NCI-H1930 (cell line): ENCODE data around the gene DEPP1.
"Not testable (repeated sequence)": the region's sequence is repeated elsewhere in the genome, so short reads cannot be mapped to it uniquely, and the experiment has no call there.

Experiments used
- DNase-seq, 2 experiments: peaks; one replicate each; lab custom pipeline; 2025; lab: John Stamatoyannopoulos, UW

Gene DEPP1, protein sequence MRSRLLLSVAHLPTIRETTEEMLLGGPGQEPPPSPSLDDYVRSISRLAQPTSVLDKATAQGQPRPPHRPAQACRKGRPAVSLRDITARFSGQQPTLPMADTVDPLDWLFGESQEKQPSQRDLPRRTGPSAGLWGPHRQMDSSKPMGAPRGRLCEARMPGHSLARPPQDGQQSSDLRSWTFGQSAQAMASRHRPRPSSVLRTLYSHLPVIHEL

DNA sequence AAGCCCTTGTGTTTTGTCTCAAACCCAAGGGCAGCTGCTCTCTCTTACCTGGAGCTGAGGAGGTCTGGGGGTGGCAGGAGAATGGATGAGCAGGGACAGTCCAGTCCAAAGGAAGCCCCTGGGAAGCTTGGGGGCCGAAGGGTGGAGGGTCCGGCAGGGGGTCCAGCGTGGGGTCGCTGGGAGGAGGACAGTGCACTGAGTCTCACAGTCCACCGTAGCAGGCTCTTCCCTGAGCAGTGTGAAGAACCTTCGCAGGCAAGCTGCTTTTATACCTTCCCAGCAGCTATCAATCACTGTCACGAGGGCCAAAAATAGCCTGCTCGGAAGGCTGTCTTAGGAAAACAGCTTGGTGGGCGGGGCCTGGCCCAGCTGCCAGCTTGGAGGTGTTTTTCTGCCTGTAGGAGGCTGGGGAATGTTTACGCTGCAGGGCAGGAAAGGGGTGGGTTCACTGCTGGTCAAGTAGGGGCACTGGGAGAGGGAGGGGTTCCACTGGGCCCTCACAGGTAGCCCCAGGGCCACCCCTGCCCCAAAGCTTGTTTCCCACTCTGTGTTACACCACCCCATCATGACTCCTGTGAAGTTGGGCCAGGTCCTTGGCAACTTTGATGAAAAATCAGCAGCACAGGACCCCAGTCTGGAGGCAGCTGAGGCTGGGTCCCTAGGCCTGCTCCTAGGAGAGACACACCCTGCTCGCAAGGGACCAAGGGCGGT, at the start of gene DEPP1:
Gene DEPP1, minus strand, starts transcription at position 240 of the 711 bp plus-strand sequence. CDS start 779 bp downstream, outside the sequence.
- no peak for DNase-seq

DNA sequence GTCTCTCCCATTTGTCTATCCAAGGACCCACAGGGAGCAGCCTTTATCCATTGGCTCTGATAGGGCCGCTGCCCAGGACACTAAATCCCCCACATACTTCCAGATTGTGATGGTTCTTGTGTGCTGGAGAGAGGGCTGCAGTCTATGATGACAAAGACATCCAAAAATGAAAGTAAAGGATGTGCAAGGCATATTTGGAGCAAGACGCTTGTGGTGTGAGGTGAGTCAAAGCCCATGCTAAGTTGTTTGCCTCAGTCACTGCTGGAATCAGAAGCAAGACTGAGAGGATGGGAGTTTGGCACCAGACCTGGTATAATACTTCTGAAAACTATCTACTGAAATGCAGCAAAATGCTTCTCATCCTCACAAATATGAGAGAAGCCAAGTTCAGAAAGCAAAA, 44.8 kb upstream of the DEPP1 start:
- no peak for DNase-seq

DNA sequence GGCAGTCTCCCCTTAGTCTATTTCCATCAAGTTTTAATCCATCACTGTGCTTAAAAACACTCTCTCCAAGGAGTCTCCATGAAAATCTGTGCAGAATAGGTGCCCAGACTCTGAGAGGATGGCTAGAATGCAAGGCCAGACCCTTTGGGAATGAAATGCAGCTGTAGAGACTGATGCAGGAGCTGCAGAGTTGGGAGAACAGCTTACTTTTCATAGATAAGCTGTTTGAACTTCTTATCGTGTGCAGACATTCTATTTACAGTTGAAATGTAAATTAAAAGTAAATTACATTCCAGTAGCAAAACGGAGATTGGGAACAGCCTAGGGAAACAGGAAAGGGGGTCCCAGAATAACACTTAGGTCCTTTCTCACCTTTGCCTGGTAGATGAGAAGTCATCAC, 37.0 kb upstream of the DEPP1 start:
- no peak for DNase-seq

DNA sequence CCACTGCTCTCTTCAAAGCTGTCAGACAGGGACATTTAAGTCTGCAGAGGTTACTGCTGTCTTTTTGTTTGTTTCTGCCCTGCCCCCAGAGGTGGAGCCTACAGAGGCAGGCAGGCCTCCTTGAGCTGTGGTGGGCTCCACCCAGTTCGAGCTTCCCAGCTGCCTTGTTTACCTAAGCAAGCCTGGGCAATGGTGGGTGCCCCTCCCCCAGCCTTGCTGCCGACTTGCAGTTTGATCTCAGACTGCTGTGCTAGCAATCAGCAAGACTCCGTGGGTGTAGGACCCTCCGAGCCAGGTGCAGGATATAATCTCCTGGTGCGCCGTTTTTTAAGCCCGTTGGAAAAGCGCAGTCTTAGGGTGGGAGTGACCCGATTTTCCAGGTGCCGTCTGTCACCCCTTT, 35.9 kb upstream of the DEPP1 start:
- not testable (repeated sequence) for DNase-seq

DNA sequence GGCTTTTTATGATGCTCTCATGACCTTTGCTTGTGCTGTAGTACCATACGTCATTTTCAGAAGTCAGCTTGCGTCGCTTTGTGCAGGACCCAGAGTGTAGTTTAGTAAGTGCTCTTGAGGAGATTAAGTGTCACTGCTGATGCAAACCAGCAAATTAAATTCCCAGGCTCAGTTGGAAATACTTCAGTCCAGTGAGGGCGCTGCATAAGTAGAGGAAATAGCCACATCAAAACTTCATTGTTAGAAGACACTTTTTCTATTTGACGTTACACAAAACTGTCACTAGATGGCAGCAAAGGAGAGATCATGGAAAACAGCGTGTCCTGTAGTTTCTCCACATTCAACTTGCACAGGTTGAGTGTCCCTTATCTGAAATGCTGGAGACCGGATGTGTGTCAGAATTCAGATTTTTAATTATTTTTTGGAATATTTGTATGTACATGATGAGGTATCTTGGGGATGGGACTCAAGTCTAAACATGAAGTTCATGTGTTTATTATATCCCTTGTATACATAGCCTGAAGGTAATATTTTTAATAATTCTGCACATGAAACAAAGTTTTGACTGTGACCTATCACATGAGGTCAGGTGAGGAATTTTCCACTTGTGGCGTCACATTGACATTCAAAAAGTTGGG, 30.0 kb upstream of the DEPP1 start:
- peak in 1 of 2 experiments; percentile 8 for DNase-seq

DNA sequence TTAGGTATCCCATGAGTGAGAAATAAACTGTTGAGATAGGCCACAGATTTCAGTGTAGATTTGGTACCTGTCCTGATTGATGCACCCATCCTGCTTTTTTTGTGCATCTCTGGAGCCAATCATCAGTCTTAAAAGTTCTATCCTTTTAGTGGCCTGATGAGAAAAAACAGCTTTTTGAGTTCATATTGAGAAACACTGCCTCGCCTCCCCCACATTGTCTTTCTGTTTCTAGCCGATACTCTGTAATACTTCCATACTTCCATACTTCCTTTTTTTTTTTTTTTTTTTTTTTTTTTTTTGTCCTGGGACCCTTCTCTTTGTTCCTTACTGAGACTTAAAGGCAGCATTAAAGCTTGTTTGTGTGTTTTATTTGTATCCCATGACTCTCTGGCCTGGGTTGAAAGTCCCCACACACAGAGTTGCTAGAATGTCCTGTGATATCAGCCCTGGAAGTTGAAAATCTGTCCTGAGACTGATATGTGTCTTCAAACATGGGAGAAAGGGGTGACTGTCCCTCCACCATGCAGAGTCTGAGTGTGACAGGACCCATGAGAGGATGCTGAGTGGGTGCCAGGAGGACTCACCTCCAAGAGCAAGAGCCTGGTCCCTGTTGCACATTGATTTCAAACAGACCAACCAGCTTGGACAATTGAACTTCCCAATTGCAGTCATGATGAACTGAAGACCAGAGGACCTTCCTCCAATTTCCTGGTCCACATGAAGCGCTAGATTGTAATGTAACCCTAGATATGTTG, 27.8 kb upstream of the DEPP1 start:
- DNase-seq = no peak

DNA sequence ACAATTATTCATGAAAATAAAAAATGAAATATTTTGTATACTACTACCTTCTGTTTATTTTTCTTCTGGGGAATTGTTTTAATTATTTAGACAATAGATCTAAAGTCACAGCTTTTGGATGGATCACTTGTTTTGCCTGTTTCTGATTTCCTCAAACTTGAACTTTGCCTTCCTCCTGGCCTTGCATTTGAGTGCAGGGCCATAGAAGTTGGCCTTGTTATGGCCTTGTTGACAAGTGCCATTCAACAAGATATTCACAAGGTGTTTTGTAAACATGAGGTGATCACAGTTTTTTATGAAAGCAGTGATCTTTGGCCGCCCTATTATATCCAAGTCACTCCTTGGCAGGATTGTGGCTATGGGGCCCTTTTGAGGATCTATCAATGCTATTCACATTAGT, 26.7 kb upstream of the DEPP1 start:
- no peak for DNase-seq

DNA sequence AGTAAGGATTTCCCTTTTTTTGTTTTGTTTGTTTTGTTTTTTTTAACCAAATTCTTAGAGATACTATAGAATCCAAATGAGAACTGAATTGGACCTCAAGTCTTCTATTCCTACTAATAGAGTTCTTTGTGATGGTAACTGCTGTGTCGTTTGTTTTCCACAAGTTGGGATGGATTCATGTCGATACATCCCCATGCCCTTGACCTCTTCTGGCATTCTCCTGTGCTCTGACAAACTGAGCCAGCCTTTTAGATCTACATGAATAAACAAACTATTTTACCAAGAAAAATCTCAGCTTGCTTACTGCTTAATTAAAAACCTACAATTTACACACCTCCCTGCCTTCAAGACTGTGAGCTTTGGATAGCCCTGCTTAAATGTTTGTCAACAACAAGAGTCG, 26.1 kb upstream of the DEPP1 start:
- DNase-seq = no peak

DNA sequence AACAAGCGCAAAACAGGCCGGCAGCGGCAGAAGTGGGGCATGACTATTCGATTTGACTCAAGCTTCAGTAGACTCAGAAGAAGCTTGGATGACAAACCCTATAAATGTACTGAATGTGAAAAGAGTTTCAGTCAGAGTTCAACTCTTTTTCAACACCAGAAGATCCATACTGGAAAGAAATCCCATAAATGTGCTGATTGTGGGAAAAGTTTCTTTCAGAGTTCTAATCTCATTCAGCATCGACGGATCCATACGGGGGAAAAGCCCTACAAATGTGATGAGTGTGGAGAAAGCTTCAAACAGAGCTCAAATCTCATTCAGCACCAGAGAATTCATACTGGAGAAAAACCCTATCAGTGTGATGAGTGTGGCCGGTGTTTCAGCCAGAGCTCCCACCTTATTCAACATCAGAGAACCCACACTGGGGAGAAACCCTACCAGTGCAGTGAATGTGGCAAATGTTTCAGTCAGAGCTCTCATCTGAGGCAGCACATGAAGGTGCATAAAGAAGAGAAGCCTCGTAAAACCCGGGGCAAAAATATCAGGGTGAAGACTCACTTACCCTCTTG, 24.9 kb upstream of the DEPP1 start:
- no peak for DNase-seq

DNA sequence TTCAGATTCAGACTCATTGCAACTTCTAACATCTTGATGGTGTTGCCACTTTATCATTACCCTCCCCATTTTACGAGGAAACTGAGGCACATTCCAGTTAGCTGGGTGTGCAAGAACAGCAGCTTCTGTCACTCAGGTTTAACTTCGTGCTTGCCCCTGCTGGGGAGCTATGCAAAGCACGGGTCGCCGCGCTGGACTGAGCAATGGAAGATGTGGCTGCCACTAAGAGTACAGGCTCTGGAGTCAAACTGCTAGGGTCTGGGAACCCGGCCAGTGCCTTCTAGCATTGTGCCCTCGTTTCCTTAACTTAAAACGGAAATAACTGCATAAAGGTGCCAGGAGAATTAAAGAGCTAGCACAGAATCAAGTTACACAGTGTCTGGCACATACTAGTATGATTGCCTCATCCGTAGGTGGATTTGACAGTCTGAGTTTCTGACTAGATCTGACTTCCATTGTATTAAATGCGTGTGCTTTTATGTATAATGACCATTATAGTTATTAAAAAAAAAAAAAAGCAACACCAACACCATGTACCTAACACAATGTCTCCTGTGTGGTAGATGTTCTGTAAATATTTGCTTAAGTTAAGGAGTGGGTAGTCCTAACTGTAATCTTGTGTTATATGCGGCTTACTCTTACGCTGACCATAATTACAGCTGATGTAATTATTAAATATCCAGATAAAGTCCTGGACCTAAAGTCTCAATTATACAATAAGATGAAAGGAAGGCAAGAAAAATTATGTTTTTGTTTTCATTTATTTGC, 23.0 kb upstream of the DEPP1 start:
- no peak for DNase-seq

DNA sequence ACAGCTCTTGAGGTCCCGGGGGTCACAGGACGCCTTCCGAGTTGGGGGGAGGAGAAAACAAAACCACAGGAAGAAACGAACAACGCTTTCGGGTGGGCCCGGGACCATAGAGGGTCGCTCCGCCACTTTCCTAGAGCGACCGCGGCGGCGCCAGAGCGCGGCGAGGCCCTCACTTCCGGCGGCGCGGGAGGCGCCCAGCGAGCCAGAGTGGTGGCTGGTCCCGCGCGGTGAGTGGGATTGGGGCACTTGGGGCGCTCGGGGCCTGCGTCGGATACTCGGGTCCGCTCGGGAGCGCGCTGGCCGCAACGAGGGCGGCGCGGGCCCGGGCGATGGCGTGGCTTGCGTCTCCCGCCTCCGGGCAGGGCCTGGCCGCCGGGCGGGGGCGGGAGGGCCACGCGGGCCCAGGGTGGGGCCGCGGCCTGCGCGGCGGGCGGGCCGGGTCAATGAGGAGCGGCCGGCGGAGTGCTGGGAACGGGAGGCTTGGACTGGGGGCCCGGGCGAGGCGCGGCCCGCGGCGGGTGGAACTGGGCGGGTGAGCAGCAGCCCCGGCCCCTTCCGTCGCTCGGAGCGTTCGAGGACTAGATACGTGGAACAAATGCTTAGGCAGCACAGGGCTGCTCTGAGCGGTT, 22.3 kb upstream of the DEPP1 start, which contains the start of gene ZNF22:
Gene ZNF22, plus strand, starts transcription at position 172 of the 629 bp plus-strand sequence. CDS start 2,446 bp downstream, outside the sequence.
- peak; percentile 33 to 42 for DNase-seq

DNA sequence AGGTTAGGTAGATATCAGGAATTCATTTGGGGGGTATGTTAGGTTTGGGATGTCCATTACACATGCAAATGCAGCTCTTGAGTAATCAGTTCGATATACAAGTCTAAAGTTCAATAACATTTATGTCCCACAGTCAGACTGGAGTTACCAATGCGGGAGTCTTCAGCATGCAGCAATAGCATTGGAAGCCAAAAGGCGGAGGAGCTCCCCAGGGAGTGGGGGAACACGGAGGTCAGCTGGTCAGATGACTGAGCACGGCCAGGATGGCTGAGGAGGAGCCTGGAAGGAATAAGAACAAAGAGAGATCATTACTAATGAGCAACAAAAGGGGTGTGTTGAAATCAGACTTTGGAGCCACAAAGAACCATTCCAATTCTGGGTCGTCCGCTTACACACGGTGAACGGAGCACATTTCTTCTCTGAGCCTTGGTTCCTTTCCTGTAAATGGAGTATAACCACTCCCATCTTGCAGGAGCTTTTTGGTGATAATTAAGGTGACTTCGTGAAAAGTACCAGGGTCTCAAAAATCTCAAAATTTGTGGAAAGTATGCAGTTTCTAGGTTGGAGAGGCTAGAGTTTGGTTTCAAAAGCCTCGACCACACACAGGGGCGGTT, 21.6 kb upstream of the DEPP1 start:
- no peak for DNase-seq

DNA sequence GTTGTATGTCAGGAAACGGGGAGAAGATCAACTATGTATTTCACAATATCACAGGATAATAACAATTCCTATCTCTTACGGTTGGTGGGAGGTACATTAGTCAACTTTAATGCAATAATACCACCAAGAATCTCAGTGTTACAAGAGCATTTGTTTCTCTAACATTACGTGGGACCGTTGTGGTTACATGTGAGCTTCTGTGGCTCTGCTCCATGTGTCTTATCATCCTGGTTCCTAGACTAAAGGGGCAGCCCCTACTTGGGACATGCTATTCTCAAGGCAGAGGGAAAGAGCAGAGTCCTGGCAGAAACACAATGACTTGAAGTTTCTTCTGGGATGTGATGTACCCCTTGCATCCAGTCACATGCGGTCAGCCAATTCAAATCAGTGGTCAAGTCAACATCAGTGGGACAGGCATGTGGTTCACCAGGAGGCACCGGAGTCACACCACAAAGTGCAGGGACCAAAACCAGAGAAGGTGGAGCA, 19.6 kb upstream of the DEPP1 start:
- no peak for DNase-seq

DNA sequence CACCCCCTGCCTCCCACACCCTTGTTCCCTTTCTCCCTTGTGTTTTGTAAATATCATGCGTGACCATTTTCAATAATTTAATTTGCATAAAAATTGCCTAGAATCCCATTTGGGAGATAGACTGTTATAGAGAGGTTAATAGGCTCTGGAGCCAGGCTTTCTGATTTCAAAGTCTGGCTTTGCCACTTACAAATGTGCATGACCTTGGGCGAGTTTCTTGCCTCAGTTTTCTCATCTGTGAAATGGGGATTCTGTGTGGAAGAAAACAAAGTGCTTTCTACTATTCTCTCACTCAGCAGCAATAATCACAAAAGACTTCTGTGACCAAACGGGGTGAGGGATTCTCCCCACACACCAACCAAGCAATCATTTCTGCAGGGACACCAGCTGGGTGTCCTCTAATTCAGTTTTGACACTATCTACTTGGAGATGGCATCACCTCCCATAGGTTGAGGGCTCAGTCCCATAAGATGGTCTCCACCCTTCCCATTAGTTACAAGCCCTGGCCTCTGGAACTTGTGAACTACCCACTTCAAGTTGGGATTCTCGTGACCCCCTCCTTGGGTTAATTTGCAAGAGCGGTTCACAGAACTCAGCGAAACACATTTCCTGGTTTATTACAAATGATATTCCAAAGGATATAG, 18.6 kb upstream of the DEPP1 start:
- no peak for DNase-seq

DNA sequence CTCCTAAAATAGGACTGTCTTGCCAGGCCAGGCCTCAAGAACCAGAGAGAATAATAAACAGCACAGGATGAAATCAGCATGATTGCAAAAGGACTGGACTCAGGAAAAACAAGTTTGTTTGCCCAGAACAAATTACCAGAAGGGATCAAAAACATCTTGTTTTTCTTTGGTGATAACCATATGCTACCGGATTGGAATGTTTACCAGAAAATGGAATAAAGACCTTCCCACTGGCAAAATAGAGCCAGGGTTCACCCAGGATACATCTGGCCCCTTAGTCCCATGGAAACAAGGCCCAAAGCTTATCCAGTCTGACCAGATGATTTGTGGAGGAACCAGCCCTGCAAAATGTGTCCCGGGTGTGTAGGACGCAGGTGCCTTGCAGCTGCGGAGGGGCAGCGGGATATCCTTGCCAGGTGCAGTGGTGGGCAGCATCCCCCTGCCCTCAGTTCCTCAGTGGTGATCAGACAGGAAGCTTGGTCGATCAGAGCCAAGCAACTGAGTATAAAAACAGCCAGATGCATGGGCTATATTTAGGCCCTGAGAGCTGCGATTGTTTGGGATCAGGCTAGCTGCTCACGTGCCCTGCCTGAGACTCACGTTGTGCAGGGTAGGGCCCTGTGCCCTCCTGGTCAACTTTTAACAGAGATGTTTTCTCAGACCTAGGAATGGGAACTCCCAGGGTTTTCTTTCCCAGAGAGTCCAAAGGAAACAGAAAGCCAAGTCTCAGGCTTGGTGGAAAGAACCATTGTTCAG, 17.5 kb upstream of the DEPP1 start:
- no peak for DNase-seq

DNA sequence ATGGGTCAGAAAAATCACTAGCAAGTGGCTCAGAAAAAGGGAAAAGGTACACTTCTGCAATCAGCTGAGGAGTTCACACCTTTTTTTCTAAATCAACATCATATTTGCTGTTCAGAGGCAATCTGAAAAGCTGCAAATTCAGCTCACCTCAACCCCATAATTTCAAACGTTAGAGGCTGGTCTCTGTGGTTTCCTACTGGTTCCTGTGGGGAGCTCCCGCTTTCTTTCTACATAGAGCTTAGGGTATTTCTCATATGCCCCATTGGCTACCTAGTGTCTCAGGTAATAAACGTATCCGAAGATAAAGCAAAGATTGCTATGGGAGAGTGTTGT, 16.9 kb upstream of the DEPP1 start:
- DNase-seq = no peak

DNA sequence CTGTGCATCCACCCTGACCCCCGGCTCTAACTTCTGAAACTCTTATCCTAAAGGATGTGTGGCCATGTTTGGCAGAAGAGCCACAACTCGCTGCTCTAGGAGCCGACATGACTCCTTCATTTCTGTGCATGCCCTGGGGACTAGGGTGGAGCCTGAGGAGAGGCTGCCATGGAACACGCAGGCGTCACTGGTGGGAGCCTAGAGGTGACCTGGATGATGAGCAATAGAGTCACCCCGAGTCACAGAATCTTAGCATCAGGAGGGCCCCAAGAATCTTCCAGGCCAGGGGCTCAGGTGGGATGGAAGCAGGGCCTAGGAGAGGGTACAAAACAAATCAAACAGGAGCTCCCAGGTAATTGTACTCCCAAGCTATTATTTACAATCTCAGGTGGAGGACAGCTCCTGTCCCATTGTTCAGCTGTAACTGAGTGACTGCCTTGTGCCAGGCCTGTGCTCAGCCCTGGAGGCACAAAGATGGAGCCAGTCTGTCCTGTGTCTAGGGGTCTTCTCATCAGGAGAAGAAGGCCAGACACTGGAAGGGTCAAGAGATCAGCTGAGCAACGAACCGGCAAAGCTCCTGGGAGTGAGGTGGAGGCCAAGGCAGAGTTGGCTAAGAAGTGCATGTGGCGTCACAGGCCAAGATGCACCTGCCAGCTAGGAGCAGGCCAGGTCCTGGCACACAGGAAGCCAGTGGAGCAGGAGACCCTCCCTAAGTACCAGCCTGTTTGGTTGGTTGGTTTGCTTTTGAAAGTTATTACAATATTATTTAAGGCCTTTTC, 16.3 kb upstream of the DEPP1 start:
- DNase-seq = no peak
